A549 (cell line): Measurements from ENCODE around the gene MDGA2.

Experiments used
- EP300 ChIP-seq, 2 experiments: fragments of >200 bp; sonication (Bioruptor Twin); formaldehyde crosslinking; IDR thresholded peaks; 2 replicates in 1 of 2; 3 replicates in 1 of 2; pipeline ENCODE4 v1.6.1; 2016 to 2017
- POLR2A ChIP-seq: IDR thresholded peaks from 2 replicates; pipeline ENCODE4 v1.6.1; 2012; ENCODE audit warnings: mild to moderate bottlenecking, low read length
- POLR2AphosphoS2 ChIP-seq: conservative IDR thresholded peaks from 2 replicates; pipeline ENCODE4 v1.6.1; 2012; ENCODE audit warnings: low read length, improper control_type of control experiment, inconsistent platforms
- SMC3 ChIP-seq: fragments of >200 bp; sonication (Bioruptor Twin); formaldehyde crosslinking; IDR thresholded peaks from 3 replicates; pipeline ENCODE4 v1.6.1; 2018; ENCODE audit warnings: inconsistent platforms
- TF ChIP-seq, protein P1 (sequence below): fragments of 450-650 bp; IDR thresholded peaks from 2 replicates; pipeline ENCODE4 v1.6.1; 2014; ENCODE audit warnings: antibody characterized with exemption
- TF ChIP-seq, protein P2 (sequence below): fragments of >200 bp; sonication (Bioruptor Twin); formaldehyde crosslinking; IDR thresholded peaks from 3 replicates; pipeline ENCODE4 v1.5.1; 2016

DNA sequence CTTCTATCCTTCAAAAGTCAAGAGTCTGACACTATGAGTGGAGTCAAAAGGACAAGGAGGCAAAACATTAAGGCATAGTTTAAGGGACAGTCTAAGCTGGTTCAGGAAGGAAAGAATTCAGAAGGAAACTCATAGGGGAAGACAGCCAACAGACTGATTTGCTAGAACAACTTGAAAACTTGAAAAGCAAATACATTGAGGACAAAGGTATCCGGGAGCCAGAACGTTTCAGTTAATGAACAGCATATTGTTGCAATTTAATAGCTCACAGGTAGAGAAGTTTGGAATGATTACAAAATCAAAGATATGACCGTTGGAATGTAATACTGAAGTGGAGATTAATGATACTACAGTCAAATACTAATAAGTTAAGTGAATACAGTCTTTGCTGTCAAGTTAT, 711.0 kb downstream of the MDGA2 start:
- TF ChIP-seq POLR2AphosphoS2 = no peak
- TF ChIP-seq, protein P1, sequence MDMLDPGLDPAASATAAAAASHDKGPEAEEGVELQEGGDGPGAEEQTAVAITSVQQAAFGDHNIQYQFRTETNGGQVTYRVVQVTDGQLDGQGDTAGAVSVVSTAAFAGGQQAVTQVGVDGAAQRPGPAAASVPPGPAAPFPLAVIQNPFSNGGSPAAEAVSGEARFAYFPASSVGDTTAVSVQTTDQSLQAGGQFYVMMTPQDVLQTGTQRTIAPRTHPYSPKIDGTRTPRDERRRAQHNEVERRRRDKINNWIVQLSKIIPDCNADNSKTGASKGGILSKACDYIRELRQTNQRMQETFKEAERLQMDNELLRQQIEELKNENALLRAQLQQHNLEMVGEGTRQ = no peak
- no peak for TF ChIP-seq SMC3
- TF ChIP-seq, protein P2, sequence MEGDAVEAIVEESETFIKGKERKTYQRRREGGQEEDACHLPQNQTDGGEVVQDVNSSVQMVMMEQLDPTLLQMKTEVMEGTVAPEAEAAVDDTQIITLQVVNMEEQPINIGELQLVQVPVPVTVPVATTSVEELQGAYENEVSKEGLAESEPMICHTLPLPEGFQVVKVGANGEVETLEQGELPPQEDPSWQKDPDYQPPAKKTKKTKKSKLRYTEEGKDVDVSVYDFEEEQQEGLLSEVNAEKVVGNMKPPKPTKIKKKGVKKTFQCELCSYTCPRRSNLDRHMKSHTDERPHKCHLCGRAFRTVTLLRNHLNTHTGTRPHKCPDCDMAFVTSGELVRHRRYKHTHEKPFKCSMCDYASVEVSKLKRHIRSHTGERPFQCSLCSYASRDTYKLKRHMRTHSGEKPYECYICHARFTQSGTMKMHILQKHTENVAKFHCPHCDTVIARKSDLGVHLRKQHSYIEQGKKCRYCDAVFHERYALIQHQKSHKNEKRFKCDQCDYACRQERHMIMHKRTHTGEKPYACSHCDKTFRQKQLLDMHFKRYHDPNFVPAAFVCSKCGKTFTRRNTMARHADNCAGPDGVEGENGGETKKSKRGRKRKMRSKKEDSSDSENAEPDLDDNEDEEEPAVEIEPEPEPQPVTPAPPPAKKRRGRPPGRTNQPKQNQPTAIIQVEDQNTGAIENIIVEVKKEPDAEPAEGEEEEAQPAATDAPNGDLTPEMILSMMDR = no peak
- no peak for TF ChIP-seq POLR2A
- no peak for TF ChIP-seq EP300 (IDR thresholded peaks at IDR 0.05)
